AG04450 (cell line): ENCODE measurements around the gene NCKAP1. TPM values are rescaled to one million over a fixed set of nuclear protein-coding genes. Genes with fewer than 3 reads are reported as not detected.

Experiments
- CTCF ChIA-PET: fragments of 300-600, 350-600 bp; formaldehyde crosslinking; extraction: SDS; loops from one replicate; lab custom pipeline; 2022; ENCODE audit warnings: antibody characterized with exemption, inconsistent platforms; lab: Charles Lee
- POLR2A ChIA-PET: fragments of 350-600 bp; formaldehyde crosslinking; extraction: SDS; loops from one replicate; lab custom pipeline; 2021; ENCODE audit warnings: antibody characterized with exemption, inconsistent platforms; lab: Yijun Ruan, JAX
- DNase-seq: peaks from one replicate; pipeline ENCODE4 v3.0.0-alpha.2; 2011; ENCODE audit warnings: low read depth, low spot score
- H3K27ac ChIP-seq: one replicate; pipeline ENCODE4 v1.5.1; 2012; ENCODE audit warnings: low read depth, low read length, control low read depth
- H3K27me3 ChIP-seq: one replicate; pipeline ENCODE4 v1.6.0; 2012; ENCODE audit warnings: low read length; ENCODE audit not compliant: control insufficient read depth, insufficient read depth
- H3K4me3 ChIP-seq: 2 replicates; pipeline ENCODE4 v1.5.1; 2011; ENCODE audit warnings: mild to moderate bottlenecking, low read depth, low read length, control low read depth
- H3K9me3 ChIP-seq: 2 replicates; pipeline ENCODE4 v1.5.1; 2012; ENCODE audit warnings: low read length; ENCODE audit not compliant: control insufficient read depth, insufficient read depth
- CTCF ChIP-seq: IDR thresholded peaks from 2 replicates; pipeline ENCODE4 v1.5.1; 2011; ENCODE audit warnings: low read depth, low read length, control low read depth, inconsistent platforms
- polyA plus RNA-seq: library from polyadenylated mRNA; depleted of rRNA; stranded (reverse); fragments of >200 nt; gene quantifications from 2 replicates; pipeline ENCODE4 v1.2.3, GENCODE V29; 2011; rRNA removed
- small RNA-seq: library from RNA; depleted of rRNA; stranded (forward); fragments of <200 nt; gene quantifications from one replicate; pipeline ENCODE3, GENCODE V24; 2012; ENCODE audit warnings: low read depth; ENCODE audit not compliant: insufficient read length

Gene NCKAP1
- polyA plus RNA-seq, 1 experiment, result 182 TPM

- no peak overlapping the region for H3K27ac ChIP-seq
- ChIA-PET CTCF (no interaction called here), POLR2A (no interaction called here)
Measured at GRCh38 chr2:182864949-182865570, 173.2 kb downstream of the NCKAP1 start.

GRCh38 chr2:182863642-182864041 is 174.6 kb downstream of the NCKAP1 start:
- H3K27me3 ChIP-seq, result peaks cover 5% of the 10 kb centered on the region
- H3K4me3 ChIP-seq, result no peak overlapping the region
- TF ChIP-seq CTCF, result no peak
- CTCF ChIA-PET, result interaction anchor here (1.2 kb wide), 1 partner anchor 67 kb away, joined by 4 read pairs; no protein-coding TSS in a partner anchor
- H3K9me3 ChIP-seq, result no peaks in the 10 kb centered on the region; the same call in 1 of the 2 replicates
- no peak for DNase-seq
- POLR2A ChIA-PET, result no interaction called here
- H3K27ac ChIP-seq, result no peak overlapping the region

More at GRCh38 chr2:182864949-182865570, 173.2 kb downstream of the NCKAP1 start:
- H3K4me3 ChIP-seq, result no peak overlapping the region
- TF ChIP-seq CTCF, result no peak
- peaks cover 5% of the 10 kb centered on the region for H3K27me3 ChIP-seq
- H3K9me3 ChIP-seq, result no peaks in the 10 kb centered on the region; the same call in 1 of the 2 replicates
- DNase-seq, result no peak

- DNase-seq, result no peak
- no peak overlapping the region for H3K4me3 ChIP-seq
- no peaks in the 10 kb centered on the region; the same call in 1 of the 2 replicates for H3K9me3 ChIP-seq
- POLR2A ChIA-PET, result no interaction called here
- no peak overlapping the region for H3K27ac ChIP-seq
- CTCF ChIA-PET, result no interaction called here
- no peak for TF ChIP-seq CTCF
- peaks cover 5% of the 10 kb centered on the region for H3K27me3 ChIP-seq
Measured at GRCh38 chr2:182862091-182862490, 176.2 kb downstream of the NCKAP1 start.

- DNase-seq, result no peak
- TF ChIP-seq CTCF, result no peak
- Histone ChIP-seq H3K27me3 (peaks cover 5% of the 10 kb centered on the region), H3K4me3 (no peak overlapping the region), H3K27ac (no peak overlapping the region), H3K9me3 (no peaks in the 10 kb centered on the region)
- ChIA-PET CTCF (interaction anchor here (0.5 kb wide), 1 partner anchor 10 kb away, joined by 3 read pairs; no protein-coding TSS in a partner anchor), POLR2A (no interaction called here)
Measured at GRCh38 chr2:182860858-182861257, 177.4 kb downstream of the NCKAP1 start.

Small RNA genes within 50 kb of the gene (small RNA-seq; reads per million reads assigned to genes)
- gene RF00019 (not detected), gene RF00599 (not detected), gene RNU6-1122P (not detected)

Other genes with a start within 250 kb of the NCKAP1 start
- gene FRZB, start 171.8 kb downstream of the NCKAP1 start, polyA plus RNA-seq, result 2.0 and 2.5 TPM in 2 replicates
- 2.3 and 3.6 TPM in 2 replicates for gene DUSP19, start 40.3 kb upstream of the NCKAP1 start, polyA plus RNA-seq
- gene NUP35, start 86.0 kb upstream of the NCKAP1 start, polyA plus RNA-seq, result 8.7 and 10.5 TPM in 2 replicates